Neural progenitor cell (in vitro differentiated cells): ENCODE results near the gene SNTG2. TPM values are rescaled to one million over a fixed set of nuclear protein-coding genes. Genes with fewer than 3 reads are reported as not detected.

ENCODE experiments used
- DNase-seq: peaks from one replicate; pipeline ENCODE4 v3.0.0-alpha.2; 2016; ENCODE audit warnings: low spot score
- H2AFZ ChIP-seq: fragments of 200-600 bp; sonication (generic); replicated peaks from 2 replicates; pipeline ENCODE4 v1.6.1; 2016; ENCODE audit warnings: antibody characterized with exemption
- H3F3A ChIP-seq: fragments of 200-600 bp; sonication (generic); 2 replicates; pipeline ENCODE4 v1.6.1; 2016; ENCODE audit warnings: antibody characterized with exemption, low read depth
- H3K27ac ChIP-seq: fragments of 200-600 bp; sonication (generic); 2 replicates; pipeline ENCODE4 v1.5.1; 2016; ENCODE audit warnings: mild to moderate bottlenecking
- H3K27me3 ChIP-seq: fragments of 200-600 bp; sonication (generic); 2 replicates; pipeline ENCODE4 v1.6.1; 2016; ENCODE audit warnings: mild to moderate bottlenecking, moderate library complexity
- H3K36me3 ChIP-seq: fragments of 200-600 bp; sonication (generic); 2 replicates; pipeline ENCODE4 v1.5.1; 2016
- H3K4me1 ChIP-seq: fragments of 200-600 bp; sonication (generic); 2 replicates; pipeline ENCODE4 v1.6.1; 2016; ENCODE audit warnings: mixed run types
- H3K4me2 ChIP-seq: fragments of 200-600 bp; sonication (generic); 2 replicates; pipeline ENCODE4 v1.6.1; 2016
- H3K4me3 ChIP-seq: fragments of 200-600 bp; sonication (generic); 2 replicates; pipeline ENCODE4 v1.5.1; 2016
- H3K79me2 ChIP-seq: fragments of 200-600 bp; sonication (generic); 2 replicates; pipeline ENCODE4 v1.6.1; 2016; ENCODE audit warnings: low read depth
- H3K9ac ChIP-seq: fragments of 200-600 bp; sonication (generic); 2 replicates; pipeline ENCODE4 v1.6.1; 2016
- H3K9me3 ChIP-seq: fragments of 200-600 bp; sonication (generic); 2 replicates; pipeline ENCODE4 v1.5.1; 2016; ENCODE audit warnings: low read depth
- H4K20me1 ChIP-seq: fragments of 200-600 bp; sonication (generic); 2 replicates; pipeline ENCODE4 v1.6.1; 2016; ENCODE audit warnings: low read depth
- H3K27ac Mint-ChIP-seq: 3 replicates; pipeline ENCODE4 v1.8.0; 2021; ENCODE audit warnings: mixed read lengths
- H3K27me3 Mint-ChIP-seq: 2 replicates; pipeline ENCODE4 v1.8.0; 2022; ENCODE audit warnings: low read depth, mild to moderate bottlenecking, inconsistent platforms, moderate library complexity, mixed read lengths; ENCODE audit not compliant: insufficient read depth
- H3K36me3 Mint-ChIP-seq: 3 replicates; pipeline ENCODE4 v1.8.0; 2021; ENCODE audit warnings: mixed read lengths
- H3K4me1 Mint-ChIP-seq: 3 replicates; pipeline ENCODE4 v1.8.0; 2021; ENCODE audit warnings: mixed read lengths
- H3K4me3 Mint-ChIP-seq: 3 replicates; pipeline ENCODE4 v1.8.0; 2021; ENCODE audit warnings: mild to moderate bottlenecking, moderate library complexity, mixed read lengths
- H3K9me3 Mint-ChIP-seq: 3 replicates; pipeline ENCODE4 v1.8.0; 2020; ENCODE audit warnings: mixed read lengths
- EZH2 ChIP-seq: fragments of 200-600 bp; sonication (generic); IDR thresholded peaks from 2 replicates; pipeline ENCODE4 v1.6.1; 2017; ENCODE audit warnings: antibody characterized with exemption, mild to moderate bottlenecking, moderate library complexity
- EZH2phosphoT487 ChIP-seq: fragments of 200-600 bp; sonication (generic); IDR thresholded peaks from 2 replicates; pipeline ENCODE4 v1.6.1; 2017; ENCODE audit warnings: antibody characterized with exemption
- total RNA-seq: library from RNA; depleted of rRNA; stranded (reverse); fragments of >200 nt; gene quantifications from 2 replicates; pipeline ENCODE4 v1.2.3, GENCODE V29; 2015; ENCODE audit warnings: low replicate concordance
- TF ChIP-seq, protein P1 (sequence below): fragments of 200-600 bp; sonication (generic); IDR thresholded peaks from 2 replicates; pipeline ENCODE4 v1.5.1; 2017; ENCODE audit warnings: antibody characterized with exemption, mild to moderate bottlenecking

Gene SNTG2
- total RNA-seq, 1 donor from 2014 or later: 1.1 TPM

GRCh38 chr2:1301056-1301455 is 350.4 kb downstream of the SNTG2 start:
- Histone ChIP-seq H3K36me3 (no peaks in the 10 kb centered on the region), H3K4me1 (peaks cover 8% of the 10 kb centered on the region), H3K79me2 (no peaks in the 10 kb centered on the region), H3K27me3 (no peaks in the 10 kb centered on the region), H3K4me2 (no peak overlapping the region), H3K9me3 (no peaks in the 10 kb centered on the region), H4K20me1 (no peaks in the 10 kb centered on the region), H3K9ac (no peak overlapping the region), H3K27ac (no peak overlapping the region), H3F3A (no peaks in the 10 kb centered on the region), H2AFZ (no peak overlapping the region), H3K4me3 (no peak overlapping the region)
- Mint-ChIP-seq H3K27me3 (peaks cover 2% of the 10 kb centered on the region), H3K27ac (no peak overlapping the region), H3K4me3 (no peak overlapping the region), H3K36me3 (no peaks in the 10 kb centered on the region), H3K9me3 (no peaks in the 10 kb centered on the region), H3K4me1 (peaks cover 9% of the 10 kb centered on the region)
- TF ChIP-seq EZH2 (no peak), EZH2phosphoT487 (no peak)
- TF ChIP-seq, protein P1, sequence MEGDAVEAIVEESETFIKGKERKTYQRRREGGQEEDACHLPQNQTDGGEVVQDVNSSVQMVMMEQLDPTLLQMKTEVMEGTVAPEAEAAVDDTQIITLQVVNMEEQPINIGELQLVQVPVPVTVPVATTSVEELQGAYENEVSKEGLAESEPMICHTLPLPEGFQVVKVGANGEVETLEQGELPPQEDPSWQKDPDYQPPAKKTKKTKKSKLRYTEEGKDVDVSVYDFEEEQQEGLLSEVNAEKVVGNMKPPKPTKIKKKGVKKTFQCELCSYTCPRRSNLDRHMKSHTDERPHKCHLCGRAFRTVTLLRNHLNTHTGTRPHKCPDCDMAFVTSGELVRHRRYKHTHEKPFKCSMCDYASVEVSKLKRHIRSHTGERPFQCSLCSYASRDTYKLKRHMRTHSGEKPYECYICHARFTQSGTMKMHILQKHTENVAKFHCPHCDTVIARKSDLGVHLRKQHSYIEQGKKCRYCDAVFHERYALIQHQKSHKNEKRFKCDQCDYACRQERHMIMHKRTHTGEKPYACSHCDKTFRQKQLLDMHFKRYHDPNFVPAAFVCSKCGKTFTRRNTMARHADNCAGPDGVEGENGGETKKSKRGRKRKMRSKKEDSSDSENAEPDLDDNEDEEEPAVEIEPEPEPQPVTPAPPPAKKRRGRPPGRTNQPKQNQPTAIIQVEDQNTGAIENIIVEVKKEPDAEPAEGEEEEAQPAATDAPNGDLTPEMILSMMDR: no peak
- DNase-seq: no peak

GRCh38 chr2:1305342-1306013 is 354.8 kb downstream of the SNTG2 start:
- H3K9ac ChIP-seq: no peak overlapping the region
- peaks cover 11% of the 10 kb centered on the region for H3K4me1 ChIP-seq
- no peak overlapping the region for H3K4me3 ChIP-seq
- H2AFZ ChIP-seq: no peak overlapping the region
- H3K27me3 ChIP-seq: no peaks in the 10 kb centered on the region
- no peaks in the 10 kb centered on the region for H3K79me2 ChIP-seq
- TF ChIP-seq EZH2 (no peak), EZH2phosphoT487 (no peak)
- TF ChIP-seq, protein P1: no peak
- Mint-ChIP-seq H3K9me3 (no peaks in the 10 kb centered on the region), H3K27me3 (peaks cover 11% of the 10 kb centered on the region), H3K4me3 (no peak overlapping the region), H3K36me3 (no peaks in the 10 kb centered on the region), H3K27ac (peak overlapping the region; percentile 25), H3K4me1 (peaks cover 20% of the 10 kb centered on the region)
- H3K4me2 ChIP-seq: no peak overlapping the region
- DNase-seq: no peak
- H3K9me3 ChIP-seq: no peaks in the 10 kb centered on the region
- no peaks in the 10 kb centered on the region for H3F3A ChIP-seq
- H4K20me1 ChIP-seq: no peaks in the 10 kb centered on the region
- H3K27ac ChIP-seq: no peak overlapping the region
- H3K36me3 ChIP-seq: no peaks in the 10 kb centered on the region

DNA sequence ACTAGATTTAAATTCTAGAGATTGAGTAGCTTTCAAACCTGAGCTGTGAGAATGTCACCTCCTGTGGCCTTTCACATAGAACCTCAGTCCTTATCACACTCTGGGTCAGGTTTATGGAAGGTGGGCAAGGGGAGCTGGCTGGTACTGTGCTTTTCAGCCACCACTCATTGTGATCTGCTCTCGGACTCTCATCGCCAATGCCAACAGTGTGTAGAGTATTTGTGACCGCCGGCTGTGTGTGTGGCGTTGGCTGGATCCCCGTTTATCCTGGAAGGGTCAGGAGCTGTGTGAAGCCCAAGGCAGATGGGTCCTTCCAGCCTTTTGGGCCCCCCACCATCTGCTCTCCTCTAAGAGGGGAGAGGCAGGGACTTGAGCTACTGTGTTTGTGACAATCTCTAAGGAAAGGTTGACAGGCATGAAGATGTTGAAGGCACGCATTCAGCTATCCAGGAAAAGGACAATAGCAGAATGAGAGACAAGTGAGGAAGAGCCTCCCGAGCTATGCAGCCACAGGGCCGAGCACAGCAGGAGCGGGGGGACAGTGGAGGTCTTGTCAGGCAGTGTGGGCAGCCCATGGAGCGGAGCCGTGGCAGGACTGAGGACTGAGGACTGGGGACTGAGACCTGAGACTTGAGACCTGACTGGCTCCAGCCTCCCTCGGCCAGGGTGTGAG is 355.5 kb downstream of the SNTG2 start:
- H3K4me2 ChIP-seq: no peak overlapping the region
- H3K27me3 ChIP-seq: no peaks in the 10 kb centered on the region
- Mint-ChIP-seq H3K27me3 (peaks cover 13% of the 10 kb centered on the region), H3K4me3 (no peak overlapping the region), H3K27ac (peak overlapping the region; percentile 77), H3K4me1 (peaks cover 20% of the 10 kb centered on the region), H3K9me3 (no peaks in the 10 kb centered on the region), H3K36me3 (no peaks in the 10 kb centered on the region)
- no peak for TF ChIP-seq EZH2phosphoT487
- TF ChIP-seq EZH2: no peak
- TF ChIP-seq, protein P1: no peak
- DNase-seq: peak; percentile 36
- peaks cover 11% of the 10 kb centered on the region for H3K4me1 ChIP-seq
- no peak overlapping the region for H3K27ac ChIP-seq
- H3K9me3 ChIP-seq: no peaks in the 10 kb centered on the region
- no peak overlapping the region for H3K9ac ChIP-seq
- peak overlapping the region; percentile 42 for H2AFZ ChIP-seq
- H3F3A ChIP-seq: no peaks in the 10 kb centered on the region
- no peak overlapping the region for H3K4me3 ChIP-seq
- H3K79me2 ChIP-seq: no peaks in the 10 kb centered on the region
- H4K20me1 ChIP-seq: no peaks in the 10 kb centered on the region
- H3K36me3 ChIP-seq: no peaks in the 10 kb centered on the region
